Spleen (tissue), 11 donors: Measurements from ENCODE around the gene LYRM7. TPM values are rescaled to one million over a fixed set of nuclear protein-coding genes. Genes with fewer than 3 reads are reported as not detected.

Experiments
- DNase-seq: peaks from one replicate; pipeline ENCODE4 v3.0.0-alpha.2; 2020
- H3K27ac ChIP-seq, 8 donors: fragments of 200-600 bp; sonication (generic) in 7 of 8; 1 replicate in 4 of 8; 2 replicates in 4 of 8; pipeline versions ENCODE4 v1.5.0 to v1.8.0; 2016 to 2021; ENCODE audit warnings: inconsistent platforms in 4 of 8, mild to moderate bottlenecking in 4 of 8, moderate library complexity in 1 of 8
- H3K27me3 ChIP-seq, 7 donors: fragments of 200-600 bp; sonication (generic) in 6 of 7; replicated peaks in 1 of 7; 1 replicate in 4 of 7; 2 replicates in 3 of 7; pipeline versions ENCODE4 v1.5.0 to v1.8.0; 2016 to 2021; ENCODE audit warnings: inconsistent platforms in 3 of 7, mild to moderate bottlenecking in 1 of 7
- H3K36me3 ChIP-seq, 6 donors: fragments of 200-600 bp; sonication (generic) in 5 of 6; 1 replicate in 4 of 6; 2 replicates in 2 of 6; pipeline versions ENCODE4 v1.5.0 to v1.8.0; 2016 to 2021; ENCODE audit warnings: inconsistent platforms in 2 of 6
- H3K4me1 ChIP-seq, 6 donors: fragments of 200-600 bp; sonication (generic) in 5 of 6; 1 replicate in 3 of 6; 2 replicates in 3 of 6; pipeline versions ENCODE4 v1.5.0 to v1.8.0; 2016 to 2021; ENCODE audit warnings: inconsistent platforms in 3 of 6
- H3K4me3 ChIP-seq, 8 donors: fragments of 200-600 bp; sonication (generic) in 7 of 8; 1 replicate in 4 of 8; 2 replicates in 4 of 8; pipeline versions ENCODE4 v1.5.0 to v1.8.0; 2016 to 2021; ENCODE audit warnings: inconsistent platforms in 4 of 8, mild to moderate bottlenecking in 4 of 8, moderate library complexity in 2 of 8
- H3K9me3 ChIP-seq, 8 donors: fragments of 200-600 bp; sonication (generic) in 7 of 8; 1 replicate in 4 of 8; 2 replicates in 4 of 8; pipeline versions ENCODE4 v1.5.0 to v1.8.0; 2016 to 2021; ENCODE audit warnings: inconsistent platforms in 4 of 8
- CTCF ChIP-seq, 11 experiments: fragments of 200-600 bp in 7 of 11; fragments of 450-650 bp in 4 of 11; sonication (generic) in 4 of 11; IDR thresholded peaks in 8 of 11; conservative IDR thresholded peaks in 3 of 11; 1 replicate in 7 of 11; 2 replicates in 4 of 11; pipeline versions ENCODE4 v1.4.0 to v1.8.0; 2016 to 2021; ENCODE audit warnings: antibody characterized with exemption in 11 of 11, inconsistent platforms in 4 of 11, mild to moderate bottlenecking in 1 of 11
- POLR2A ChIP-seq, 3 donors: fragments of 450-650 bp; IDR thresholded peaks; one replicate each; pipeline ENCODE4 v1.5.1; 2017; ENCODE audit warnings: antibody characterized with exemption in 3 of 3, mild to moderate bottlenecking in 1 of 3
- POLR2AphosphoS5 ChIP-seq, 3 donors: sonication (generic); formaldehyde crosslinking; IDR thresholded peaks; one replicate each; pipeline ENCODE4 v1.5.1; 2017; ENCODE audit warnings: antibody characterized with exemption in 3 of 3
- WGBS, 5 donors: extraction: QIAGEN DNeasy Blood & Tissue Kit in 3 of 5; methylation state at CpG; one replicate each; pipeline versions ENCODE4 v1.1.5 to v1.1.7; 2013 to 2018; 5-methylcytosine and 5-hydroxymethylcytosine counted together
- intact Hi-C: fragments of 100-400 bp; cut with DNase I; formaldehyde crosslinking; loops from one replicate; pipeline ENCODE4 v1.15.0; 2023; ENCODE audit warnings: low total_unique reads
- polyA plus RNA-seq, 3 donors: library from polyadenylated mRNA; stranded (reverse); fragments of 200-250 nt; gene quantifications; one replicate each; pipeline ENCODE4 v1.2.1, GENCODE V29; 2013
- total RNA-seq, 7 donors: library from RNA; depleted of rRNA in 3 of 7; stranded (reverse); fragments of >200 nt in 3 of 7; fragmentation: NEBNext Ultra II Directional in 4 of 7; extraction: Animal tissue kit (Norgen Biotek cat#: 25700) in 4 of 7; gene quantifications; one replicate each; pipeline versions ENCODE4 v1.1.0 to v1.2.1, GENCODE V29; 2016 to 2021
- donor health status: healthy with polysubstance abuse.
- donor health status: DM: no; HTN: no; CAD: no; lungs with moderate emphysema.
- donor health status: DM: no; HTN: no; CAD: no.
- donor health status: Bipolar disorder and iron deficiency.
- donor health status: healthy.
- donor health status: DM: no; HTN: no; CAD: no.
- donor health status: DM: yes; HTN: yes; CAD: no.

The LYRM7 gene
- total and polyA plus RNA-seq, 10 donors, result 3.2 to 13.3 (median 9.0) TPM

DNA sequence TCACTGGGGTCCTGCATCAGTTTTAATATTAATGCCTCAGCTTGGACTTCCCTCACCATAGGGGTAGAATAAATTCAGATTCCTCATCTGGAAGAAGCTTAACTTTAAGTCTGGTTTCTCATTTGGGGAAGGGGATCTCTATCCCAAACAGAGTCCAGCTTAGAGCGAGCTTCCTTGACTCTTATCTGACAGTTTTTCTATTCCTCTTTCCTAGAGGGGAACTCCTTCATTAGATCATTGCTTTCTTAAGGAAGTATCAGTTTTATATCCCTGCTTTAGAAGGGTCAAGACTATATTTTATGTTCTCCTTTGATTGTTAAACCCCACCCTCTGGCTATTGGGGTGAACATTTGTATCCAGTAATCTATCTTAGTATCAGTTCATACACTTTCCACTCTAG, 68.9 kb downstream of the LYRM7 start:
- no peaks in the 10 kb centered on the region for H3K27me3 ChIP-seq
- peaks cover 0 to 11% (median 0%) of the 10 kb centered on the region in 6 donors for H3K4me1 ChIP-seq
- no peak overlapping the region for H3K27ac ChIP-seq
- no peak for TF ChIP-seq POLR2A (IDR thresholded peaks at IDR 0.05)
- no peak for TF ChIP-seq POLR2AphosphoS5 (IDR thresholded peaks at IDR 0.05)
- TF ChIP-seq CTCF (IDR thresholded peaks at IDR 0.05 in 8 of 11, conservative IDR thresholded peaks at IDR 0.05 in 3 of 11), result no peak
- 63 to 88% (median 75%) methylated on average over 1 of the region's 1 CpG for WGBS, 5 donors
- no peak overlapping the region for H3K4me3 ChIP-seq
- DNase-seq, result no peak
- intact Hi-C loops, result no loop called here
- no peaks in the 10 kb centered on the region for H3K9me3 ChIP-seq
- no peaks in the 10 kb centered on the region for H3K36me3 ChIP-seq

DNA sequence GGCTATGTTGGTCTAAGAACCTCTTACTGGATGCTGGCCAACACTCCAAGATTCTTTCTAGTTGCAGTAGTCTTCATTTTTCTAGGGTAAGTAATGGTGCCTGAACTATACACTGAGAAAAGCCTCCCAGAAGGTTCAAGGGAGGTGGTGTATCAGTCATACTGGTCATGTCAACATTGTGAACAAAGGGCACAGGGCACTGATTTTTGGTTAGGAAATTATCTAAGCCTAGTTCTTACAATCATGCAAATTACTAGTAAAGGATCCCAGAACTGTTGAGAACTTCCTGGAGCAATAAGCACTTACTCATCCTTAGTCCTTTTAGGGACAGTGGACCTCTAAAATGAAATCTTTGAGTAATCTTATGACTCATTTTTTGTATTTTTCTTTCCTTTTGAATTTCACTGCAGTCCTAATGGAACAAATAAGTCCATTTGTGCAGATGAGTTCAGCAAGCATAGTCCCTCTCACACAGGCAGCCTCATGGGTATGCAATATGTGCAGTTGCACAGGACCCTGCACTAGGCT, 72.0 kb downstream of the LYRM7 start:
- H3K27me3 ChIP-seq, result no peaks in the 10 kb centered on the region
- intact Hi-C loops, result no loop called here
- H3K4me1 ChIP-seq, result peaks cover 0 to 11% (median 0%) of the 10 kb centered on the region in 6 donors
- peaks cover 0 to 15% (median 0%) of the 10 kb centered on the region in 6 donors for H3K36me3 ChIP-seq
- no peak overlapping the region for H3K27ac ChIP-seq
- no peak overlapping the region for H3K4me3 ChIP-seq
- no peak for DNase-seq
- no peak for TF ChIP-seq POLR2AphosphoS5 (IDR thresholded peaks at IDR 0.05)
- no peak for TF ChIP-seq CTCF (IDR thresholded peaks at IDR 0.05 in 8 of 11, conservative IDR thresholded peaks at IDR 0.05 in 3 of 11)
- no peak for TF ChIP-seq POLR2A (IDR thresholded peaks at IDR 0.05)
- peaks cover 0 to 22% (median 17%) of the 10 kb centered on the region in 8 donors for H3K9me3 ChIP-seq

DNA sequence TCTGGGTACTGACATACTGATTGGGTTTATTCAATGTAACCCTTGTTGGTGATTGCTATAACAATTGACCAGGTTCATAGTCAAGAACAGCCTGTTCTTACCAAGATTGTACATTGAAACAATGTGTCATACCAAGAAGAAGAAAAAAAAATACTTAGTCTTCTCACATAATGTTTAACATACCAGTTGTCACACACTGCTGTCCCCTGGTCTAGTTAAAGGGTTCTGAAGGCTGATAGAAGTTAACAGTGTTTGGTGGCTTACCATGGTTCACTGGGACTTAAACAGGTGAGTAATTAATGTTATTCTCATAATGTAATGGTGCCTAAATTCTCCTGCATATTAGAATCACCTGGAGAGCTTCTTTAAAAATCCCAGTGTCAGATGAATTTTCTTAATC, 74.6 kb downstream of the LYRM7 start:
- DNase-seq, result no peak
- H3K27me3 ChIP-seq, result no peaks in the 10 kb centered on the region
- no peak overlapping the region for H3K4me3 ChIP-seq
- no peak overlapping the region for H3K27ac ChIP-seq
- peaks cover 0 to 22% (median 17%) of the 10 kb centered on the region in 8 donors for H3K9me3 ChIP-seq
- intact Hi-C loops, result no loop called here
- TF ChIP-seq POLR2AphosphoS5 (IDR thresholded peaks at IDR 0.05), result no peak
- no peak for TF ChIP-seq POLR2A (IDR thresholded peaks at IDR 0.05)
- no peak for TF ChIP-seq CTCF (IDR thresholded peaks at IDR 0.05 in 8 of 11, conservative IDR thresholded peaks at IDR 0.05 in 3 of 11)
- peaks cover 0 to 15% (median 0%) of the 10 kb centered on the region in 6 donors for H3K36me3 ChIP-seq
- peaks cover 0 to 23% (median 4%) of the 10 kb centered on the region in 6 donors for H3K4me1 ChIP-seq

- no peaks in the 10 kb centered on the region for H3K27me3 ChIP-seq
- peaks cover 0 to 15% (median 0%) of the 10 kb centered on the region in 6 donors for H3K36me3 ChIP-seq
- H3K4me1 ChIP-seq, result peaks cover 4 to 29% (median 9%) of the 10 kb centered on the region in 6 donors
- H3K9me3 ChIP-seq, result peaks cover 0 to 22% (median 17%) of the 10 kb centered on the region in 8 donors
- DNase-seq, result no peak
- TF ChIP-seq POLR2AphosphoS5 (IDR thresholded peaks at IDR 0.05) (no peak), CTCF (IDR thresholded peaks at IDR 0.05 in 8 of 11, conservative IDR thresholded peaks at IDR 0.05 in 3 of 11) (no peak), POLR2A (IDR thresholded peaks at IDR 0.05) (no peak)
- no peak overlapping the region for H3K27ac ChIP-seq
- intact Hi-C loops, result no loop called here
- WGBS, 5 donors, result 96 to 100% (median 98%) methylated on average over 2 of the region's 2 CpGs
- no peak overlapping the region for H3K4me3 ChIP-seq
Measured at GRCh38 chr5:131245948-131246347, 75.2 kb downstream of the LYRM7 start.
